Kidney (tissue), 14 donors: ENCODE measurements around the gene COX6A2. TPM values are rescaled to one million over a fixed set of nuclear protein-coding genes. Genes with fewer than 3 reads are reported as not detected.

Experiments
- DNase-seq, 5 donors: peaks; one replicate each; pipeline ENCODE4 v3.0.0-alpha.2; 2013 to 2020
- FAIRE-seq: peaks from 2 replicates; lab custom pipeline; 2012; peaks lifted over from hg19 to GRCh38; lab: Jason Lieb, UNC
- H3K27ac ChIP-seq, 2 donors: one replicate each; pipeline ENCODE4 v1.7.0; 2013; ENCODE audit warnings: low read depth in 2 of 2, low read length in 2 of 2, inconsistent platforms in 1 of 2
- H3K27me3 ChIP-seq: one replicate; pipeline ENCODE4 v1.7.1; 2013; ENCODE audit warnings: low read length, inconsistent platforms; ENCODE audit not compliant: control insufficient read depth, insufficient read depth
- H3K36me3 ChIP-seq, 3 donors: one replicate each; pipeline versions ENCODE4 v1.7.0 to v1.7.1; 2013; ENCODE audit warnings: low read length in 3 of 3, control low read depth in 1 of 3, inconsistent platforms in 1 of 3; ENCODE audit not compliant: insufficient read depth in 3 of 3, control insufficient read depth in 2 of 3
- H3K4me1 ChIP-seq, 3 donors: one replicate each; pipeline versions ENCODE4 v1.7.0 to v1.7.1; 2013; ENCODE audit warnings: low read length in 3 of 3, inconsistent platforms in 1 of 3, low read depth in 1 of 3; ENCODE audit not compliant: control insufficient read depth in 2 of 3, insufficient read depth in 2 of 3
- H3K4me3 ChIP-seq, 3 donors: one replicate each; pipeline versions ENCODE4 v1.7.0 to v1.8.1; 2013; ENCODE audit warnings: low read length in 3 of 3, control low read depth in 1 of 3, inconsistent platforms in 1 of 3
- H3K9ac ChIP-seq, 3 donors: one replicate each; pipeline versions ENCODE4 v1.7.0 to v1.7.1; 2013; ENCODE audit warnings: low read length in 3 of 3, control low read depth in 1 of 3, inconsistent platforms in 1 of 3
- H3K9me3 ChIP-seq, 3 donors: one replicate each; pipeline versions ENCODE4 v1.7.0 to v1.7.1; 2013; ENCODE audit warnings: low read length in 3 of 3, control low read depth in 1 of 3, inconsistent platforms in 1 of 3; ENCODE audit not compliant: control insufficient read depth in 2 of 3, insufficient read depth in 1 of 3
- CTCF ChIP-seq: IDR thresholded peaks from 3 replicates; pipeline ENCODE4 v1.5.1; 2012; ENCODE audit warnings: mild to moderate bottlenecking, moderate library complexity, borderline replicate concordance; ENCODE audit not compliant: insufficient read depth; ENCODE audit errors: extremely low read depth
- intact Hi-C: fragments of 100-400 bp; cut with DNase I; formaldehyde crosslinking; loops from one replicate; pipeline ENCODE4 v1.11.1; 2022
- polyA plus RNA-seq: library from polyadenylated mRNA; stranded (reverse); fragments of 350-450 nt; fragmentation: Illumina TruSeq; extraction: RNeasy Lipid Tissue Mini Kit (QIAGEN cat#74804); gene quantifications from one replicate; pipeline ENCODE4 v1.2.3, GENCODE V29; 2014; ENCODE audit warnings: low read depth, low replicate concordance; ENCODE audit not compliant: insufficient read depth
- total RNA-seq: library from RNA; stranded (reverse); fragmentation: NEBNext Ultra II Directional; extraction: Animal tissue kit (Norgen Biotek cat#: 25700); gene quantifications from one replicate; pipeline ENCODE4 v1.2.1, GENCODE V29; 2021
- donor health status: control.
- donor health status: control.
- donor health status: control.
- donor health status: control.
- donor health status: control.
- donor health status: DM: yes; HTN: yes; CAD: no.
- donor health status: Normal renal cell carcinoma (clear cell type).

COX6A2 gene
- total and polyA plus RNA-seq, 2 donors from 2014 or later: 5.5 TPM; not detected in 1

GRCh38 chr16:31461201-31461920 is 33.2 kb upstream of the COX6A2 start:
- Histone ChIP-seq H3K9ac (no peak overlapping the region), H3K27me3 (no peaks in the 10 kb centered on the region), H3K36me3 (peaks cover 0 to 6% (median 2%) of the 10 kb centered on the region in 3 donors), H3K27ac (no peak overlapping the region), H3K9me3 (no peaks in the 10 kb centered on the region), H3K4me1 (peaks cover 3 to 23% (median 13%) of the 10 kb centered on the region in 3 donors), H3K4me3 (no peak overlapping the region)
- no peak for FAIRE-seq
- peak in 1 of 5 donors; percentile 41 for DNase-seq
- intact Hi-C loops: no loop called here
- TF ChIP-seq CTCF: no peak

GRCh38 chr16:31460582-31461002 is 32.4 kb upstream of the COX6A2 start:
- Histone ChIP-seq H3K36me3 (peaks cover 0 to 6% (median 2%) of the 10 kb centered on the region in 3 donors), H3K9me3 (no peaks in the 10 kb centered on the region), H3K4me3 (peak overlapping the region; percentile 51 to 82 (median 68)), H3K27ac (peak overlapping the region; percentile 43 to 63), H3K9ac (peak overlapping the region in 1 of 3 donors; percentile 83), H3K27me3 (no peaks in the 10 kb centered on the region), H3K4me1 (peaks cover 3 to 27% (median 13%) of the 10 kb centered on the region in 3 donors)
- peak; percentile 57 for TF ChIP-seq CTCF
- intact Hi-C loops: no loop called here
- DNase-seq (peak in 3 of 5 donors; percentile 62 to 78 (median 68)), FAIRE-seq (no peak)

GRCh38 chr16:31459687-31460581 is 31.8 kb upstream of the COX6A2 start:
- intact Hi-C loops: no loop called here
- H3K9ac ChIP-seq: peak overlapping the region; percentile 49 to 91 (median 83)
- DNase-seq (peak; percentile 100), FAIRE-seq (no peak)
- no peaks in the 10 kb centered on the region for H3K9me3 ChIP-seq
- no peak for TF ChIP-seq CTCF
- no peaks in the 10 kb centered on the region for H3K27me3 ChIP-seq
- H3K36me3 ChIP-seq: peaks cover 0 to 4% (median 4%) of the 10 kb centered on the region in 3 donors
- peak overlapping the region; percentile 100 for H3K27ac ChIP-seq
- H3K4me1 ChIP-seq: peaks cover 3 to 31% (median 13%) of the 10 kb centered on the region in 3 donors
- H3K4me3 ChIP-seq: peak overlapping the region; percentile 68 to 97 (median 83)
